Amniotic stem cell (primary cell): ENCODE results near the gene CPLX3.

Experiments
- DNase-seq: peaks from one replicate; lab custom pipeline; 2025; lab: John Stamatoyannopoulos, UW

CPLX3 gene

GRCh38 chr15:74802862-74803447 lies 23.5 kb upstream of the CPLX3 start:
- no peak for DNase-seq

GRCh38 chr15:74804935-74805334 lies 21.5 kb upstream of the CPLX3 start:
- DNase-seq = no peak

- DNase-seq = no peak
These were observed 19.1 kb upstream of the CPLX3 start for GRCh38 chr15:74807282-74807681.

- no peak for DNase-seq
These were observed 18.2 kb upstream of the CPLX3 start for GRCh38 chr15:74808078-74808839.

- DNase-seq = no peak
These were observed 17.6 kb upstream of the CPLX3 start for GRCh38 chr15:74808840-74809229.

GRCh38 chr15:74809242-74809641 lies 17.2 kb upstream of the CPLX3 start:
- no peak for DNase-seq

GRCh38 chr15:74809956-74810355 lies 16.5 kb upstream of the CPLX3 start:
- DNase-seq = no peak

- DNase-seq = no peak
These were observed 13.9 kb upstream of the CPLX3 start, which contains the start of gene LMAN1L for GRCh38 chr15:74812533-74812932. LMAN1L (plus strand) TSS chr15:74812835; CDS start chr15:74812855, 20 bp downstream.

- DNase-seq = no peak
These were observed 11.1 kb upstream of the CPLX3 start for GRCh38 chr15:74815121-74815934.

- DNase-seq = no peak
These were observed 10.5 kb upstream of the CPLX3 start for GRCh38 chr15:74815961-74816360.

GRCh38 chr15:74816624-74817369 lies 9.6 kb upstream of the CPLX3 start:
- no peak for DNase-seq

- no peak for DNase-seq
These were observed 9.1 kb upstream of the CPLX3 start for GRCh38 chr15:74817370-74817737.

GRCh38 chr15:74820056-74820455 lies 6.4 kb upstream of the CPLX3 start:
- no peak for DNase-seq

- no peak for DNase-seq
These were observed 5.2 kb upstream of the CPLX3 start for GRCh38 chr15:74821091-74821789.

- DNase-seq = no peak
These were observed 4.7 kb upstream of the CPLX3 start for GRCh38 chr15:74821790-74822158.

- DNase-seq = no peak
These were observed 4.2 kb upstream of the CPLX3 start for GRCh38 chr15:74822233-74822632.

- no peak for DNase-seq
These were observed 3.1 kb upstream of the CPLX3 start for GRCh38 chr15:74823324-74823723.

GRCh38 chr15:74824976-74825375 lies 1.5 kb upstream of the CPLX3 start:
- no peak for DNase-seq

- DNase-seq = no peak
These were observed 561 bp upstream of the CPLX3 start for GRCh38 chr15:74825866-74826265.

- DNase-seq = no peak
These were observed 494 bp downstream of the CPLX3 start for GRCh38 chr15:74826921-74827320.

- no peak for DNase-seq
These were observed 1.2 kb downstream of the CPLX3 start for GRCh38 chr15:74827614-74828013.

- DNase-seq = no peak
These were observed 2.4 kb downstream of the CPLX3 start for GRCh38 chr15:74828835-74829234.
